ENCODE data around the gene NFIC.
A peak's percentile ranks its signal among the peaks of the same experiment; 100 is the strongest.

The NFIC gene

DNA sequence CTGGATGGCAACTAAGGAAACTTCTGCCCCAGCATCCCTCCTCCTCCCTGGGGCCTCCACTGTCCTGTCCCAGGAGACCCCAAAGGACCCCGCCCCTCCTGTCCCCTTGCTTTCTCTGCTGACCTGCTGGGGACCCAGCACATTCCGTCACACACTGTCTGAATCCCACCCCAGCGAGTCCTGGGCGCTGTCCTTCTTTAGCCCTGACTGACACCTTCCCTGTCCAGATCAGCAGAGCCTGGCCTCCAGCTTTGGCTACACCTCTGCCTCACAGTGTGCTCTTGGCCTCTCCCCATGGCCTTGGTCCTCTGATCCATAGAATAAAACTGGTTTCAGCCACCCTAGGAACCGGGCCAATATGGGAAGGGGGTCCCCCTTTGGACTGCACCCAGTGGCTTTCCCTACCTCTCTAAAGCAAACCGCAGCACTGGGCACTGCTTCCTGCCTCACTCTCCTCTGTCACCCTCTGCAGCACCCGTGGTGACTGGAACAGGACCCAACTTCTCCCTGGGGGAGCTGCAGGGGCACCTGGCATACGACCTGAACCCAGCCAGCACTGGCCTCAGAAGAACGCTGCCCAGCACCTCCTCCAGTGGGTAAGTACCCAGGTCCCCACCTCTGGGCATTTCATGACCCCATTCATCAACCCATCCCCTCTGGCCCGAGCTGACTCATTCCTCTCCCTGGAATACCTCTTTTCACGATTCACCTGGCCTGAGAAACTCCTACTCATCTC lies 67.6 kb downstream of the NFIC start:
- DNase-seq (ENCODE audit: low read depth, low spot score), result no peak
- Histone ChIP-seq H3K4me3 (no peak overlapping the region; the same call in 1 of the 2 replicates), H3K27ac (peak overlapping the region; percentile 89; the same call in 1 of the 2 replicates), H3K9ac (ENCODE audit: insufficient read length) (no peak overlapping the region), H3K9me3 (ENCODE audit: low read depth, low read length) (no peaks in the 10 kb centered on the region), H3K36me3 (ENCODE audit: insufficient read depth, low read length) (peaks cover 49% of the 10 kb centered on the region)
- TF ChIP-seq FOXP2 (optimal IDR thresholded peaks at IDR 0.05; ENCODE audit: control extremely low read depth, extremely low read length, insufficient read depth) (no peak), POLR2AphosphoS5 (IDR thresholded peaks at IDR 0.05; ENCODE audit: borderline replicate concordance, low read depth, low read length) (no peak), EZH2 (IDR thresholded peaks at IDR 0.05) (no peak)

DNA sequence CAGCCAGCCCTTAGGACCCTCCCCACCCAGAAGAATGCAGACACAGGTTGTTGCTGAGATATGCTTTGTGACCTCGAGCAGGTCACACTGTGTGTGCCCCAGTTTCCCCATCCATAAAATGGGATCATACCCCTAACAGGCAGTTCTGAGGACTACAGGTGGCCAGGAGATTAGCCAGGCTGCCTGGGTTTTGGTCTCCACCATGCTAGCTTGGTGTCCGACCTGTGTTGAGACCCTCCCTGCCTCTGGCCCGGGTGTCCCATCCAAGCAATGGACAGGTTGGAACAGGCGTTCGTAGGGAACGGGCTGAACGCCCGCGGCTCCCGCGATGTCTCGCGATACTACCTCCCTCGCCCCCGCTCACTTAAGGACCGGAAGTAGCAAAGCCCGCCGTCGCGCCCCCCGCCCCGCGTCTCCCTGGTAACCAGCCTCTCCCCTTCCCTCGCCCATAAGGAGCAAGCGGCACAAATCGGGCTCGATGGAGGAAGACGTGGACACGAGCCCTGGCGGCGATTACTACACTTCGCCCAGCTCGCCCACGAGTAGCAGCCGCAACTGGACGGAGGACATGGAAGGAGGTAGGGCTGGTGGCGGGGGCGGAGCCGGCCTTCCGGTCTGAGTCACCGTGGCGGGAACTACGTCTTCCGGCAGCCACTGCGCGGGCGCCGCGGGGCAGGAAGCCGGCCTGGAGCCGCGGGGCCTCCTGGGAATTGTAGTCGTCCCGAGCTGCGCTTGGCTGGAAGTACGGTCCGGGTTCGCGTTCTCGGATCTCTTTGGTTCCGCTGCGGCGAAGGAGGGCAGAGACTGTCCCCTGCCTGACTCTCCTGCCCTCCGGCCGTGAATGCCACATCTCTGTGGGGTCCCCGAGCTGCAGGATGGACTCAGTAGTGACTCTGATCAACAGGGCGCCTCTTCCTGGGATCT lies 68.5 kb downstream of the NFIC start:
- DNase-seq (ENCODE audit: low read depth, low spot score), result peak; percentile 65
- peak overlapping the region; percentile 90 for H3K9ac ChIP-seq (ENCODE audit: insufficient read length)
- TF ChIP-seq FOXP2 (optimal IDR thresholded peaks at IDR 0.05; ENCODE audit: control extremely low read depth, extremely low read length, insufficient read depth) (no peak), EZH2 (IDR thresholded peaks at IDR 0.05) (no peak), POLR2AphosphoS5 (IDR thresholded peaks at IDR 0.05; ENCODE audit: borderline replicate concordance, low read depth, low read length) (peak; percentile 88)
- H3K4me3 ChIP-seq, result peak overlapping the region; percentile 96
- H3K27ac ChIP-seq, result peak overlapping the region; percentile 89
- peaks cover 49% of the 10 kb centered on the region for H3K36me3 ChIP-seq (ENCODE audit: insufficient read depth, low read length)
- no peaks in the 10 kb centered on the region for H3K9me3 ChIP-seq (ENCODE audit: low read depth, low read length)

DNA sequence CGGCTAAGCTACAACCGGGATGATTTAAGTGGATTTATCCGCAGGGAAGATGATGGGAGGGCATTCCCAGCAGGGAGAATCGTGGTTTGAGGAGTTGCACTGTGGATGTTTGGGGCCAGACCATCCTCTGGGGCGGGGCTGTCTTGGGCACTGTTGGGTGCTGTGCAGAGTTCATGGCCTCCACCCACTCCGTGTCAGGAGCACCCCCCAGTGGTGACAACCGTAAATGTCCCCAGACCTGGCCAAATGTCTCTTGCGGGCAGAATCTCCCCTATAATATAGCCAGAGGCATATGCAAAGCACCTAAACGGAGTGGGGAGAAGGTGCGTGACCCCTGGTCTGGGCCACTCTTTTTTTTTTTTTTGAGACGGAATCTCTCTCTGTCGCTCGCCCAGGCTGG lies 73.7 kb downstream of the NFIC start:
- DNase-seq (ENCODE audit: low read depth, low spot score), result no peak

DNA sequence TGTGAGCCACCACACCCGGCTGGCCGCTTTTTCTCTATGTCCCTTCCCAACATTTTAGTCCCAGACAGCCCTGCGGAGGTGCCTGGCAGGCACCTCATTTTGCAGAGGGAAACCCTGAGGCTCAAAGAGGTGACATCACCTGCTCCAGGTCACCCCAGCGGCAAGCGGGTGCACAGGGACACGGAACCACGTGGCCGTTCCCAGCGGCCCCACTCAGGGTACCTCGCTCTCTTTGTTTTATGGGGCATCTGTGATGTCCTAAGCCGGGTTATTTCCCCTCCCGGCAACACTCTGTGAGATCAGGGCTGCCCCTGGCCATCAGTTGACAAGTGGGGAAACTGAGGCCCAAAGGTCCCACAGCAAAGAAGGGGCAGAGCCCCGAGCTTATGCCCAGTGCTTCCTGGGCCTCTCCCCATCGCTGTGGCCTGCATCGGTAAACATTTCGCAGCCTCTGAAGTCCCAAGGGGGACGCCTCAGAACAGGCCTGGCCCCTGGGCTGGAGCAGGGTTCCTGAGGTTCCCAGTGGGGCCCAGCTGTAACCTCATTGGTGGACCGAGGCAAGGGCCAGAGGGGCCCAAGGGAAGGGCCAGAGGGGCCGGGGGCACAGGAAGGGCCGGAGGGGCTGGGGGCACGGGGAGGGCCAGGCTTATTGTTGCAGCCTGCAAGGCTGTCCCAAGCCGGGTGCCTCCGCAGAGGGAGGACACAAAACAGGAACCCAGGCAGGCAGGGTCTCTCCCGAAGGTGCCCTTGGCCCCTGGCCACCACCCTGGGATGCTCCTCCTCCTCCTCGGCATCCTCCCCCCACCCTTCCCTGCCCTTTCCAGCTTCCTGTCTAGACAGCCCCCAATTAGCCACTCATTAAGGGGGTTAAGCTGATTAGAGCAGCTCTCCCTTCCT lies 75.0 kb downstream of the NFIC start:
- Histone ChIP-seq H3K9ac (ENCODE audit: insufficient read length) (no peak overlapping the region), H3K36me3 (ENCODE audit: insufficient read depth, low read length) (peaks cover 54% of the 10 kb centered on the region), H3K27ac (no peak overlapping the region), H3K4me3 (no peak overlapping the region), H3K9me3 (ENCODE audit: low read depth, low read length) (no peaks in the 10 kb centered on the region)
- no peak for TF ChIP-seq FOXP2 (optimal IDR thresholded peaks at IDR 0.05; ENCODE audit: control extremely low read depth, extremely low read length, insufficient read depth)
- no peak for TF ChIP-seq EZH2 (IDR thresholded peaks at IDR 0.05)
- no peak for TF ChIP-seq POLR2AphosphoS5 (IDR thresholded peaks at IDR 0.05; ENCODE audit: borderline replicate concordance, low read depth, low read length)
- DNase-seq (ENCODE audit: low read depth, low spot score), result no peak

More for the DNA sequence above, 73.7 kb downstream of the NFIC start:
- Histone ChIP-seq H3K4me3 (no peak overlapping the region), H3K9me3 (ENCODE audit: low read depth, low read length) (no peaks in the 10 kb centered on the region), H3K9ac (ENCODE audit: insufficient read length) (no peak overlapping the region), H3K27ac (no peak overlapping the region), H3K36me3 (ENCODE audit: insufficient read depth, low read length) (peaks cover 46% of the 10 kb centered on the region)
- TF ChIP-seq FOXP2 (optimal IDR thresholded peaks at IDR 0.05; ENCODE audit: control extremely low read depth, extremely low read length, insufficient read depth) (no peak), POLR2AphosphoS5 (IDR thresholded peaks at IDR 0.05; ENCODE audit: borderline replicate concordance, low read depth, low read length) (no peak), EZH2 (IDR thresholded peaks at IDR 0.05) (no peak)

DNA sequence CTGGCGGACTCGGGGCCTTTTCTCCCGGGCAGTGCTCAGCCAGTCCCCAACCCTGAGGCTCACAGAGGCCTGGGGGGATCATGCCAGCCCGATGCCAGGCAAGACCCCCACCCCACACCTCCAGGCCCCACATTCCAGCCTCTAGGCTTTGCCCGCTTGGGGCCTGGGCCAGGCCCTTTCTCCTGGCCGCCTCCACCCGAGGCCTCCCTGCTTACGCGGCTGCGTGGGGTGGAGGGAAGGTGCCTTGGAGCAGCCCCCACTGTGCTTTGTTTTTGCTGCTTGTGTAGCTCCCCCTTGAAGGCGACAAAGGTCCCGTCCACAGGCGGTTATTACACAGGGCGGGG lies 75.6 kb downstream of the NFIC start:
- Histone ChIP-seq H3K9me3 (ENCODE audit: low read depth, low read length) (no peaks in the 10 kb centered on the region), H3K4me3 (no peak overlapping the region), H3K27ac (no peak overlapping the region), H3K9ac (ENCODE audit: insufficient read length) (no peak overlapping the region), H3K36me3 (ENCODE audit: insufficient read depth, low read length) (peaks cover 49% of the 10 kb centered on the region)
- DNase-seq (ENCODE audit: low read depth, low spot score), result no peak
- TF ChIP-seq EZH2 (IDR thresholded peaks at IDR 0.05) (no peak), POLR2AphosphoS5 (IDR thresholded peaks at IDR 0.05; ENCODE audit: borderline replicate concordance, low read depth, low read length) (no peak), FOXP2 (optimal IDR thresholded peaks at IDR 0.05; ENCODE audit: control extremely low read depth, extremely low read length, insufficient read depth) (no peak)

GRCh38 chr19:3442487-3443071 lies 76.2 kb downstream of the NFIC start:
- no peak overlapping the region for H3K4me3 ChIP-seq
- H3K27ac ChIP-seq, result no peak overlapping the region
- peaks cover 45% of the 10 kb centered on the region for H3K36me3 ChIP-seq (ENCODE audit: insufficient read depth, low read length)
- TF ChIP-seq EZH2 (IDR thresholded peaks at IDR 0.05) (no peak), POLR2AphosphoS5 (IDR thresholded peaks at IDR 0.05; ENCODE audit: borderline replicate concordance, low read depth, low read length) (no peak), FOXP2 (optimal IDR thresholded peaks at IDR 0.05; ENCODE audit: control extremely low read depth, extremely low read length, insufficient read depth) (no peak)
- no peaks in the 10 kb centered on the region for H3K9me3 ChIP-seq (ENCODE audit: low read depth, low read length)
- H3K9ac ChIP-seq (ENCODE audit: insufficient read length), result no peak overlapping the region
- no peak for DNase-seq (ENCODE audit: low read depth, low spot score)

DNA sequence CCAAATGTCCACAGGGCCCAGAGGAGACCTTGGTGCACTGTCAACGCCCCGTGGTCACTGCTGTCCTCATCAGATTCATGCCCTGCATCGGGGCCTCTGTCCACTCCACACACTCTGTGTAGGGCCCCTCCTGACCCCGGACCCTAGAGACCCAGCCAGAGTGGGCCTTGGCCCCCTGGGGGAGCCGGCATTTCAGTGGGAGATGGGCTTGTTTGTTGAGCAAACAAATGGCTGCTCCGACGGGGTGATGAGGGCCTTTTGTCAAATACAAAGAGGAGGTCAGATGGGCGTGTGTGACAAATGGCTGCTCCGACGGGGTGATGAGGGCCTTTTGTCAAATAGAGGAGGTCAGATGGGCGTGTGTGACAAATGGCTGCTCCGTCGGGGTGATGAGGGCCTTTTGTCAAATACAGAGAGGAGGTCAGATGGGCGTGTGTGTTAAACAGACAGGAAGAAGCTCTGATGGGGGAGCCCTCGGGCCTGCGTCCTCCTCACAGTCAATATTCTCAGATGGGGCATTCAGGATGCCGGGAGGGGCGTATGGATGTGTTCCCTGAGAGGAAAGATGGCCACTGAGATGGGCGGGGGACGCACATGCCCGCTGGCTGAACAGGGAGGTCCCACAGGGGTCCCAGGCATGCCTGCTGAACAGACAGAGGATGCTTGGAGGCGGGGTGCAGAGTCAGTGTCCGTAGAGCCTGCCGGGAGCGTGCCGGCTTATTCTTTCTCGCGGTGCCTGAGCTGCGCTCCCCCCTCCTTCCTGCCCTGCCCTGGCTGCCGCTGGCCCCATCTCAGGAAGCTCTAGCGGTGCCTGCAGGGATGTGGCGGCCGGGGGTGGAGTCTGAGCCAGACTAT lies 77.7 kb downstream of the NFIC start:
- H3K4me3 ChIP-seq, result no peak overlapping the region
- no peak for DNase-seq (ENCODE audit: low read depth, low spot score)
- H3K27ac ChIP-seq, result no peak overlapping the region
- TF ChIP-seq EZH2 (IDR thresholded peaks at IDR 0.05) (no peak), POLR2AphosphoS5 (IDR thresholded peaks at IDR 0.05; ENCODE audit: borderline replicate concordance, low read depth, low read length) (no peak), FOXP2 (optimal IDR thresholded peaks at IDR 0.05; ENCODE audit: control extremely low read depth, extremely low read length, insufficient read depth) (no peak)
- peaks cover 41% of the 10 kb centered on the region; the same call in 1 of the 2 replicates for H3K36me3 ChIP-seq (ENCODE audit: insufficient read depth, low read length)
- H3K9me3 ChIP-seq (ENCODE audit: low read depth, low read length), result no peaks in the 10 kb centered on the region
- H3K9ac ChIP-seq (ENCODE audit: insufficient read length), result no peak overlapping the region

All from SK-N-MC (cell line).